Activated B cell treated with CpG ODN at 0.5 μM for 24 hours (primary cell): ENCODE measurements around the gene CLTCL1. TPM values are rescaled to one million over a fixed set of nuclear protein-coding genes. Genes with fewer than 3 reads are reported as not detected.
"Not testable (repeated sequence)": the region's sequence is repeated elsewhere in the genome, so short reads cannot be mapped to it uniquely, and the experiment has no call there.

ENCODE experiments used
- ATAC-seq: fragments of 200-7000 bp; cut with Tn5 transposase; one replicate; pipeline ENCODE4 v1.10.0; 2021; ENCODE audit warnings: low read depth, mild to moderate bottlenecking, moderate library complexity
- CTCF ChIA-PET: fragments of 350-600 bp; sonication (Branson Sonifier 250); formaldehyde crosslinking; loops from one replicate; lab custom pipeline; 2021; ENCODE audit warnings: antibody characterized with exemption; lab: Charles Lee
- POLR2A ChIA-PET: fragments of 350-600 bp; sonication (Branson Sonifier 250); formaldehyde crosslinking; loops from one replicate; lab custom pipeline; 2021; ENCODE audit warnings: antibody characterized with exemption; lab: Charles Lee
- DNase-seq: peaks from one replicate; pipeline ENCODE4 v3.0.0; 2022
- H3K27ac Mint-ChIP-seq: one replicate; pipeline ENCODE4 v1.8.0; 2020; ENCODE audit warnings: mixed read lengths
- H3K27me3 Mint-ChIP-seq: one replicate; pipeline ENCODE4 v1.8.0; 2021; ENCODE audit warnings: mixed read lengths
- H3K36me3 Mint-ChIP-seq: one replicate; pipeline ENCODE4 v1.8.0; 2021; ENCODE audit warnings: low read depth, mixed read lengths
- H3K4me1 Mint-ChIP-seq: one replicate; pipeline ENCODE4 v1.8.0; 2021; ENCODE audit warnings: mixed read lengths
- H3K4me3 Mint-ChIP-seq: one replicate; pipeline ENCODE4 v1.8.0; 2020; ENCODE audit warnings: mild to moderate bottlenecking, mixed read lengths
- H3K9me3 Mint-ChIP-seq: one replicate; pipeline ENCODE4 v1.8.0; 2020; ENCODE audit warnings: mixed read lengths
- intact Hi-C: fragments of 100-400 bp; cut with micrococcal nuclease; formaldehyde crosslinking; loops from one replicate; pipeline ENCODE4 v1.15.1; 2024
- total RNA-seq: library from RNA; stranded (reverse); gene quantifications from 2 replicates; pipeline ENCODE4 v1.2.3, GENCODE V29; 2022
- TF ChIP-seq, protein P1 (sequence below): fragments of 200-600 bp; IDR thresholded peaks from one replicate; pipeline ENCODE4 v1.8.0; 2022; ENCODE audit warnings: antibody characterized with exemption, mild to moderate bottlenecking

Gene CLTCL1
- total RNA-seq, 1 donor from 2014 or later: 5.0 TPM

DNA sequence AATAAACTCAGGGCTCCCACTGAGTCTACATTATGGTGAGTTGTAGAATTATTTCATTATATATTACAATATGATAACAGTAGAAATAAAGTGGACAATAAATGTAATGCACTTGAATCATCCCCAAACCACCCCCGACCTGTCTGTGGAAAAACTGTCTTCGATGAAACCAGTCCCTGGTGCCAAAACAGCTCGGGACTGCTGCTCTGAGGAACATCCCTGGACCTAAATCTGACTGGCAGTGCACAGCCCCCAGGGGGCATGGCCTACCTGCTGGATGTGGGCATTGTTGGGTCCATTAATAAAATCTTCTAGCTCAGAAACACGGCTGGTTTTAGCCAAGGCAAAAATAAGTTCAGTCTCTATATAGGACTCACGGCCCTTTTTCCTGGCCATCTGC, 83.6 kb downstream of the CLTCL1 start:
- POLR2A ChIA-PET: no interaction called here
- peaks cover 5% of the 10 kb centered on the region for H3K4me1 Mint-ChIP-seq
- H3K27me3 Mint-ChIP-seq: peaks cover 10% of the 10 kb centered on the region
- no peak overlapping the region for H3K4me3 Mint-ChIP-seq
- ATAC-seq (no peak), DNase-seq (no peak)
- no peak overlapping the region for H3K27ac Mint-ChIP-seq
- CTCF ChIA-PET: no interaction called here
- no peaks in the 10 kb centered on the region for H3K36me3 Mint-ChIP-seq
- TF ChIP-seq, protein P1, sequence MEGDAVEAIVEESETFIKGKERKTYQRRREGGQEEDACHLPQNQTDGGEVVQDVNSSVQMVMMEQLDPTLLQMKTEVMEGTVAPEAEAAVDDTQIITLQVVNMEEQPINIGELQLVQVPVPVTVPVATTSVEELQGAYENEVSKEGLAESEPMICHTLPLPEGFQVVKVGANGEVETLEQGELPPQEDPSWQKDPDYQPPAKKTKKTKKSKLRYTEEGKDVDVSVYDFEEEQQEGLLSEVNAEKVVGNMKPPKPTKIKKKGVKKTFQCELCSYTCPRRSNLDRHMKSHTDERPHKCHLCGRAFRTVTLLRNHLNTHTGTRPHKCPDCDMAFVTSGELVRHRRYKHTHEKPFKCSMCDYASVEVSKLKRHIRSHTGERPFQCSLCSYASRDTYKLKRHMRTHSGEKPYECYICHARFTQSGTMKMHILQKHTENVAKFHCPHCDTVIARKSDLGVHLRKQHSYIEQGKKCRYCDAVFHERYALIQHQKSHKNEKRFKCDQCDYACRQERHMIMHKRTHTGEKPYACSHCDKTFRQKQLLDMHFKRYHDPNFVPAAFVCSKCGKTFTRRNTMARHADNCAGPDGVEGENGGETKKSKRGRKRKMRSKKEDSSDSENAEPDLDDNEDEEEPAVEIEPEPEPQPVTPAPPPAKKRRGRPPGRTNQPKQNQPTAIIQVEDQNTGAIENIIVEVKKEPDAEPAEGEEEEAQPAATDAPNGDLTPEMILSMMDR: no peak
- intact Hi-C loops: no loop called here
- H3K9me3 Mint-ChIP-seq: no peaks in the 10 kb centered on the region

DNA sequence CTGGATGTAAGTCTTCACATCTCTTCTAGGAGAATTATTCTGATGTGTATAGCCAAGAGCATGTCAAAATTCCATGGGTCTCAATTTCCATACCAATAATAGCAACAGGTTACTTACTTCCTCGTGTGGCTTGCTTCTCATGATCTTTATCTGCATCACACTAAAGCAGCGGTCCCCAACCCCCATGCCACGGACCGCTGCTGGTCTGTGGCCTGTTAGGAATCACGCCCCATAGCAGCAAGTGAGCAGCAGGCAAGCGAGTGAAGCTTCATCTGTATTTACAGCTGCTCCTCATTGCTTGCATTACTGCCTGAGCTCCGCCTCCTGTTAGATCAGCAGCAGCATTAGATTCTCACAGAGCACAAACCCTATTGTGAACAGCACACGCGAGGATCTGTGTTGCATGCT, 84.1 kb downstream of the CLTCL1 start:
- intact Hi-C loops: no loop called here
- TF ChIP-seq, protein P1: no peak
- POLR2A ChIA-PET: no interaction called here
- CTCF ChIA-PET: no interaction called here
- peaks cover 1% of the 10 kb centered on the region for H3K4me1 Mint-ChIP-seq
- H3K36me3 Mint-ChIP-seq: no peaks in the 10 kb centered on the region
- H3K27ac Mint-ChIP-seq: no peak overlapping the region
- DNase-seq (no peak), ATAC-seq (no peak)
- peaks cover 10% of the 10 kb centered on the region for H3K27me3 Mint-ChIP-seq
- H3K4me3 Mint-ChIP-seq: no peak overlapping the region
- H3K9me3 Mint-ChIP-seq: no peaks in the 10 kb centered on the region

DNA sequence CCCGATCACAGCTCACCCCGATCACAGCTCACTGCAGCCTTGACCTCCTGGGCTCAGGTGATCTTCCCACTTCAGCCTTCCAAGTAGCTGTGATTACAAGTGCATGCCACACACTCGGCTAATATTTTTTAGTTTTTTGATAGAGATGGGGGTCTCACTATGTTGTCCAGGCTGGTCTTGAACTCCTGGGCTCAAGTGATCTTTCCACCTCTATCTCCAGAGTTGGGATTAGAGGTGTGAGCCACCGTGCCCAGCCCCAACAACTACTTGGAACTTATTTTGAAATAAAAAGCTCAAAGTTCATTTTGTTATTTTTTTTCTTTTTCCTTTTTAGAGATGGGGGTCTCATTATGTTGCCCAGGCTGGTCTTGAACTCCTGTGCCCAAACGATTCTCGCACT, 85.2 kb downstream of the CLTCL1 start:
- Mint-ChIP-seq H3K4me1 (no peaks in the 10 kb centered on the region), H3K36me3 (no peaks in the 10 kb centered on the region), H3K9me3 (no peaks in the 10 kb centered on the region), H3K4me3 (no peak overlapping the region), H3K27me3 (peaks cover 10% of the 10 kb centered on the region), H3K27ac (no peak overlapping the region)
- CTCF ChIA-PET: no interaction called here
- ATAC-seq (no peak), DNase-seq (no peak)
- POLR2A ChIA-PET: no interaction called here
- TF ChIP-seq, protein P1: no peak
- intact Hi-C loops: no loop called here

DNA sequence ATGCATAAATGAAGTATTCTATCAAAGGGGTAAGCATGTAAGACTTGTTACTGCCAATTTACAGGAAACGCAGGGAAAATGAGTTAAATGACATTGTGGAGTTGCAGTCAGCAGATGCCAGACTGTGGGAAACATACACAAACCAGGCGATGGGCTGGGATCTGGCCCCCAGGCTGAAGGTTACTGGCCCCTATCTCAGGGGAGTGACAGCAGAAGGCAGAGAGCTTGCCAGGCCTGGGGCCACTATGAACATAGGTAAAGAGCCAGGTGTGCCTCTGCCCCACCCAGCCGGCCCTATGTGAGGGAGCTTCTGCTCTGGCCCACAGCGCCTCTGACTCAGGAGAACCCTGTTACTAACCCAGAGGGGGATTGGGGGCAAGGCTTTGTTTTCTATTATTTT, 86.9 kb downstream of the CLTCL1 start:
- ChIA-PET CTCF (no interaction called here), POLR2A (no interaction called here)
- H3K9me3 Mint-ChIP-seq: no peaks in the 10 kb centered on the region
- ATAC-seq (no peak), DNase-seq (no peak)
- H3K27me3 Mint-ChIP-seq: peaks cover 4% of the 10 kb centered on the region
- TF ChIP-seq, protein P1: no peak
- H3K27ac Mint-ChIP-seq: no peak overlapping the region
- intact Hi-C loops: no loop called here
- H3K4me1 Mint-ChIP-seq: no peaks in the 10 kb centered on the region
- H3K4me3 Mint-ChIP-seq: no peak overlapping the region
- H3K36me3 Mint-ChIP-seq: no peaks in the 10 kb centered on the region

DNA sequence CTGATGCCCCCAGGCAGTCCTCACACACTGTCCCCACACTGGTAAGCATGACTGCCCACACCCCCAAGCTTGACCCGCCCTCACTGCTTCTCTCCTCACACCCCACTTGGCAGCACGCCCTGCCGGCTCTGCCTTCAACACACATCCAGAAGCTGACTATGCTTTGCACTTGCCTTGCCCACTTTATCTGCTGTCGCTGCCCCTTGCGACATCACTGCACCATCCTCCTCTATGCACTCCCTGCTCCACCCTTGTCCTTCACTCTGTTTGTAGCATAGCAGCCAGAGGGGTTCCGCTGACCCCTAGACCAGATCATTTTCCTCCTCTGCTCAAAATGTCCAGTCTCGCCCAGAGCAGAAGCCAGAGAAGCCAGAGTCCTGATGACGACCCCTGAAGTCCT, 87.7 kb downstream of the CLTCL1 start:
- Mint-ChIP-seq H3K4me3 (no peak overlapping the region), H3K36me3 (no peaks in the 10 kb centered on the region), H3K4me1 (no peaks in the 10 kb centered on the region), H3K27ac (no peak overlapping the region), H3K27me3 (peaks cover 2% of the 10 kb centered on the region), H3K9me3 (no peaks in the 10 kb centered on the region)
- DNase-seq: no peak
- TF ChIP-seq, protein P1: no peak
- POLR2A ChIA-PET: no interaction called here
- CTCF ChIA-PET: no interaction called here
- intact Hi-C loops: no loop called here
- no peak for ATAC-seq

DNA sequence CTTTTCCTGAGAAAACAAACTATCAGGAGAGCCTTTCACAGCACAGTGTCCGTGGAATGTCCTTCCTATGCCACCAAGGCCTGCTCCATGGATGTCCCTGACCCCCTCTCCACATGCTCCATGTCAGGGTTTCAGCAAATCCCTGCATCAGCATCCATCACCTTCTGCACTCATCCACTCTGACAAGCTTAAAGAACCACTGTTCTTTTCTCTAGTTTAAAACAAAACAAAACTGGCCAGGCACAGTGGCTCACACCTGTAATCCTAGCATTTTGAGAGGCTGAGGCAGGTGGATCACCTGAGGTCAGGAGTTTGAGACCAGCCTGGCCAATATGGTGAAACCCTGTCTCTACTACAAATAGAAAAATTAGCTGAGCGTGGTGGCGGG, 88.7 kb downstream of the CLTCL1 start:
- H3K27me3 Mint-ChIP-seq, H3K27ac Mint-ChIP-seq, H3K4me3 Mint-ChIP-seq, H3K36me3 Mint-ChIP-seq, ATAC-seq, POLR2A ChIA-PET, intact Hi-C loops, CTCF ChIA-PET, H3K9me3 Mint-ChIP-seq, DNase-seq, H3K4me1 Mint-ChIP-seq: not testable (repeated sequence)
